ENCODE results near the gene DSP. TPM values are rescaled to one million over a fixed set of nuclear protein-coding genes. Genes with fewer than 3 reads are reported as not detected.

The DSP gene
- total and polyA plus RNA-seq, 10 of the 15 experiments (the other 5 are each of a cell fraction or from before 2014, with no cell fraction given), result under 0.01 to 0.36 (median 0.04) TPM; not detected in 4

- no peak overlapping the region for H3K4me2 ChIP-seq (ENCODE audit: control insufficient read depth, insufficient read depth)
- 55% methylated on average over 11 of the region's 11 CpGs for WGBS (ENCODE audit: insufficient coverage, insufficient replicate concordance, low lambda C conversion rate, missing lambda C conversion rate)
- no peak overlapping the region for H3K9ac ChIP-seq (ENCODE audit: control insufficient read depth, insufficient read depth, low read length)
- H3K4me1 ChIP-seq (ENCODE audit: control insufficient read depth, insufficient read depth, low read length), result no peaks in the 10 kb centered on the region
- DNase-seq (ENCODE audit: low read depth, low spot score) (no peak), ATAC-seq (no peak), FAIRE-seq (no peak)
- CTCF ChIA-PET, result no interaction called here
- no peaks in the 10 kb centered on the region for H3K9me3 ChIP-seq (replicated peaks; ENCODE audit: control insufficient read depth, insufficient read depth, low read length)
- RAD21 ChIA-PET (ENCODE audit: unreplicated experiment), result no interaction called here
- H3K36me3 ChIP-seq (ENCODE audit: control insufficient read depth in 2 of 2, insufficient read depth in 2 of 2, low read length in 1 of 2), result no peaks in the 10 kb centered on the region
- no peak overlapping the region for H2AFZ ChIP-seq (ENCODE audit: control insufficient read depth, low read depth, low read length)
- H3K4me3 ChIP-seq, result no peak overlapping the region
- H4K20me1 ChIP-seq (ENCODE audit: control insufficient read depth, insufficient read depth), result no peaks in the 10 kb centered on the region
- intact Hi-C loops (cut with micrococcal nuclease; ENCODE audit: unreplicated experiment), result no loop called here
- in situ Hi-C loops (cut with MboI), result no loop called here
- SMC1A ChIA-PET (ENCODE audit: uncharacterized antibody, unreplicated experiment), result no interaction called here
- no TSS peak for BruUV-seq (replicated peaks)
- no peak overlapping the region for H3K27ac ChIP-seq (ENCODE audit: control insufficient read depth, insufficient read depth)
- 0 out of 4 replicates have a peak, but pooled peaks cover 1 to 4% of the 10 kb centered on the region in 2 experiments for H3K27me3 ChIP-seq (replicated peaks in 1 of 2; ENCODE audit: control insufficient read depth in 2 of 2, insufficient read depth in 2 of 2, low read length in 1 of 2)
- POLR2A ChIA-PET, result no interaction called here
- TF ChIP-seq MLLT1 (IDR thresholded peaks at IDR 0.05) (no peak), BCLAF1 (IDR thresholded peaks at IDR 0.05) (no peak), IRF3 (IDR thresholded peaks at IDR 0.05) (no peak), BCL11A (IDR thresholded peaks at IDR 0.05; ENCODE audit: low read depth, low read length) (no peak), NFIC (IDR thresholded peaks at IDR 0.05; ENCODE audit: low read depth, low read length) (no peak), NR2F1 (conservative IDR thresholded peaks at IDR 0.05) (no peak), MTA3 (IDR thresholded peaks at IDR 0.05; ENCODE audit: borderline replicate concordance, low read length) (no peak), ATF7 (IDR thresholded peaks at IDR 0.05; ENCODE audit: low read depth) (no peak)
- H3K79me2 ChIP-seq (ENCODE audit: control insufficient read depth, insufficient read depth, low read length), result no peaks in the 10 kb centered on the region
Observed at GRCh38 chr6:7555671-7556070, 14.2 kb downstream of the DSP start.
